ENCODE data around the gene SH3GLB1. TPM values are rescaled to one million over a fixed set of nuclear protein-coding genes. Genes with fewer than 3 reads are reported as not detected.

The SH3GLB1 gene
- total RNA-seq, 1 experiment from 2014 or later = 42.4 TPM

- Histone ChIP-seq H4K20me1 (ENCODE audit: insufficient read depth) (no peaks in the 10 kb centered on the region), H3K79me2 (ENCODE audit: insufficient read depth, low read length) (peaks cover 22% of the 10 kb centered on the region), H2AFZ (ENCODE audit: low read depth, low read length, poor library complexity, severe bottlenecking) (no peak overlapping the region), H3K4me2 (ENCODE audit: low read length) (no peak overlapping the region), H3K27me3 (ENCODE audit: insufficient read depth, low read length) (no peaks in the 10 kb centered on the region), H3K9me2 (ENCODE audit: insufficient read depth) (no peaks in the 10 kb centered on the region), H3K9me3 (ENCODE audit: control insufficient read depth in 1 of 2, insufficient read depth in 1 of 2, low read depth in 1 of 2, low read length in 2 of 2) (no peaks in the 10 kb centered on the region), H3K36me3 (ENCODE audit: control insufficient read depth in 1 of 2, insufficient read depth in 2 of 2, low read length in 2 of 2) (peaks cover 0 to 6% of the 10 kb centered on the region in 2 experiments; a peak in 2 of 4 replicates), H3K9ac (ENCODE audit: low read length) (no peak overlapping the region), H3K27ac (ENCODE audit: low read depth, low read length) (no peak overlapping the region), H3K4me1 (ENCODE audit: control insufficient read depth in 1 of 2, insufficient read depth in 2 of 2, low read length in 2 of 2) (no peaks in the 10 kb centered on the region), H3K4me3 (replicated peaks in 1 of 2; ENCODE audit: low read depth in 1 of 2, low read length in 2 of 2) (no peak overlapping the region)
- ChIA-PET POLR2A (no interaction called here), RAD21 (ENCODE audit: low non-redundant PET in 1 of 2, low total read pairs in 2 of 2, uncharacterized antibody in 2 of 2, unreplicated experiment in 2 of 2) (no interaction called here), CTCF (interaction anchor here (1.1 kb wide), 1 partner anchor 14 kb away, joined by 7 read pairs; the partner anchor contains the start of gene SH3GLB1)
- intact Hi-C loops (cut with micrococcal nuclease) = no loop called here
- no peak for TF ChIP-seq YY1 (IDR thresholded peaks at IDR 0.05; ENCODE audit: extremely low read depth, insufficient replicate concordance, low read depth, low read length)
- no peak for TF ChIP-seq POLR2A (IDR thresholded peaks at IDR 0.05; ENCODE audit: borderline replicate concordance, extremely low read depth, insufficient read depth, insufficient read length)
- no peak for TF ChIP-seq ZNF274 (IDR thresholded peaks at IDR 0.05; ENCODE audit: low read depth, low read length)
- TF ChIP-seq MAX (IDR thresholded peaks at IDR 0.05) = no peak
- TF ChIP-seq ZBTB33 (IDR thresholded peaks at IDR 0.05; ENCODE audit: extremely low read depth, insufficient replicate concordance, low read length) = no peak
- no TSS peak for BruUV-seq (replicated peaks)
- DNase-seq (ENCODE audit: low read depth, low spot score) (no peak), ATAC-seq (no peak)
Measured at GRCh38 chr1:86718786-86719185, 14.4 kb downstream of the SH3GLB1 start.

GRCh38 chr1:86731416-86731815 lies 27.0 kb downstream of the SH3GLB1 start:
- Histone ChIP-seq H3K27ac (ENCODE audit: low read depth, low read length) (no peak overlapping the region), H3K4me2 (ENCODE audit: low read length) (no peak overlapping the region), H3K4me1 (ENCODE audit: control insufficient read depth in 1 of 2, insufficient read depth in 2 of 2, low read length in 2 of 2) (no peaks in the 10 kb centered on the region), H3K36me3 (ENCODE audit: control insufficient read depth in 1 of 2, insufficient read depth in 2 of 2, low read length in 2 of 2) (peaks cover 4 to 18% of the 10 kb centered on the region in 2 experiments; a peak in 3 of 4 replicates), H3K79me2 (ENCODE audit: insufficient read depth, low read length) (no peaks in the 10 kb centered on the region), H3K4me3 (replicated peaks in 1 of 2; ENCODE audit: low read depth in 1 of 2, low read length in 2 of 2) (no peak overlapping the region), H4K20me1 (ENCODE audit: insufficient read depth) (no peaks in the 10 kb centered on the region; the same call in 1 of the 2 replicates), H3K9me2 (ENCODE audit: insufficient read depth) (no peaks in the 10 kb centered on the region), H3K27me3 (ENCODE audit: insufficient read depth, low read length) (no peaks in the 10 kb centered on the region), H2AFZ (ENCODE audit: low read depth, low read length, poor library complexity, severe bottlenecking) (no peak overlapping the region), H3K9me3 (ENCODE audit: control insufficient read depth in 1 of 2, insufficient read depth in 1 of 2, low read depth in 1 of 2, low read length in 2 of 2) (no peaks in the 10 kb centered on the region), H3K9ac (ENCODE audit: low read length) (no peak overlapping the region)
- intact Hi-C loops (cut with micrococcal nuclease) = no loop called here
- ChIA-PET RAD21 (ENCODE audit: low non-redundant PET in 1 of 2, low total read pairs in 2 of 2, uncharacterized antibody in 2 of 2, unreplicated experiment in 2 of 2) (no interaction called here), POLR2A (no interaction called here), CTCF (interaction anchor here (3.8 kb wide), 1 partner anchor 10 kb away, joined by 20 read pairs; no protein-coding TSS in a partner anchor)
- DNase-seq (ENCODE audit: low read depth, low spot score) (no peak), ATAC-seq (no peak)
- BruUV-seq (replicated peaks) = no TSS peak
- TF ChIP-seq CBX3 (IDR thresholded peaks at IDR 0.05; ENCODE audit: low read depth) (no peak), ELF1 (IDR thresholded peaks at IDR 0.05; ENCODE audit: borderline replicate concordance, low read depth) (no peak), ZNF274 (IDR thresholded peaks at IDR 0.05; ENCODE audit: low read depth, low read length) (no peak), ZBTB33 (IDR thresholded peaks at IDR 0.05; ENCODE audit: extremely low read depth, insufficient replicate concordance, low read length) (no peak), EZH2 (IDR thresholded peaks at IDR 0.05) (no peak), SRF (IDR thresholded peaks at IDR 0.05; ENCODE audit: low read depth) (no peak), FOSL1 (IDR thresholded peaks at IDR 0.05; ENCODE audit: low read depth) (no peak), POLR2AphosphoS5 (IDR thresholded peaks at IDR 0.05; ENCODE audit: low read depth, low read length) (no peak), SIN3A (IDR thresholded peaks at IDR 0.05; ENCODE audit: low read depth) (no peak), CTCF (IDR thresholded peaks at IDR 0.05 in 2 of 3, conservative IDR thresholded peaks at IDR 0.05 in 1 of 3; ENCODE audit: borderline replicate concordance in 1 of 3, insufficient read depth in 1 of 3, low read depth in 2 of 3, low read length in 2 of 3) (no peak), SP1 (IDR thresholded peaks at IDR 0.05; ENCODE audit: low read depth) (no peak), RAD21 (IDR thresholded peaks at IDR 0.05; ENCODE audit: low read depth) (no peak)
